Epithelial cell of proximal tubule (primary cell): ENCODE results near the gene CHPF. TPM values are rescaled to one million over a fixed set of nuclear protein-coding genes. Genes with fewer than 3 reads are reported as not detected.
A peak's percentile ranks its signal among the peaks of the same experiment; 100 is the strongest.

Source experiments
- DNase-seq: peaks from one replicate; pipeline ENCODE4 v3.0.0-alpha.2; 2011; ENCODE audit warnings: low read depth
- H3K4me3 ChIP-seq: 2 replicates; pipeline ENCODE4 v1.5.1; 2011; ENCODE audit warnings: low read depth, mild to moderate bottlenecking, low read length
- CTCF ChIP-seq: conservative IDR thresholded peaks from 2 replicates; pipeline ENCODE4 v1.5.1; 2012; ENCODE audit warnings: low read depth, mild to moderate bottlenecking, low read length
- total RNA-seq: library from RNA; depleted of rRNA; stranded (reverse); fragments of >200 nt; gene quantifications from 2 replicates; pipeline ENCODE4 v1.2.3, GENCODE V29; 2015

CHPF gene
- total RNA-seq, 1 donor from 2014 or later = 122 TPM

- H3K4me3 ChIP-seq = peak within 1 kb of the TSS; percentile 74
- no peak for TF ChIP-seq CTCF
- peak; percentile 94 for DNase-seq
Observed at GRCh38 chr2:219498280-219499057, 45.1 kb downstream of the CHPF start, which contains the start of gene GMPPA. Gene GMPPA (plus strand): TSS chr2:219498891. CDS start chr2:219499976, 1,085 bp downstream.

GRCh38 chr2:219497495-219498279 is 45.9 kb downstream of the CHPF start:
- peak overlapping the region; percentile 74 for H3K4me3 ChIP-seq
- TF ChIP-seq CTCF = no peak
- DNase-seq = no peak

GRCh38 chr2:219496825-219497494 is 46.6 kb downstream of the CHPF start:
- TF ChIP-seq CTCF = no peak
- no peak for DNase-seq
- peak overlapping the region; percentile 74 for H3K4me3 ChIP-seq

GRCh38 chr2:219496247-219496824 is 47.3 kb downstream of the CHPF start:
- no peak for DNase-seq
- no peak overlapping the region for H3K4me3 ChIP-seq
- TF ChIP-seq CTCF = no peak

- H3K4me3 ChIP-seq = no peak overlapping the region
- DNase-seq = no peak
- TF ChIP-seq CTCF = peak; percentile 74
Observed at GRCh38 chr2:219495531-219496122, 48.0 kb downstream of the CHPF start.

GRCh38 chr2:219494952-219495530 is 48.6 kb downstream of the CHPF start:
- no peak for TF ChIP-seq CTCF

More at GRCh38 chr2:219494952-219495530, 48.6 kb downstream of the CHPF start:
- H3K4me3 ChIP-seq = no peak overlapping the region
- no peak for DNase-seq
